AG10803 (cell line): ENCODE measurements around the gene PRR12.

Source experiments
- DNase-seq: peaks from one replicate; pipeline ENCODE4 v3.0.0; 2010; ENCODE audit warnings: low read depth
- H3K4me3 ChIP-seq: 2 replicates; pipeline ENCODE4 v1.5.1; 2011; ENCODE audit warnings: mild to moderate bottlenecking, low read length, control low read depth
- CTCF ChIP-seq: conservative IDR thresholded peaks from 2 replicates; pipeline ENCODE4 v1.5.1; 2011; ENCODE audit warnings: mild to moderate bottlenecking, low read length, control low read depth, inconsistent platforms

PRR12 gene

DNA sequence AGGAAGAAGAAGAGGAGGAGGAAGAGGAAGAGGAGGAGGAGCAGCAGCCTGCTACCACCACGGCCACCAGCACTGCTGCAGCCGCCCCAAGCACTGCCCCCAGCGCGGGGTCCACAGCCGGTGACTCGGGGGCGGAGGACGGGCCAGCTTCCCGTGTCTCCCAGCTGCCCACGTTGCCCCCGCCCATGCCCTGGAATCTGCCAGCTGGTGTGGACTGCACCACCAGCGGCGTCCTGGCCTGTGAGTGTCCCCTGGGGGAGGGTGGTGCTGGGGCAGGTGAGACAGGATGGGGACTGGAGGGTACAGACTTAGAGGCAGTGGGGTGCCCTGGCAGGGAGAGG, 62.5 kb downstream of the PRR12 start:
- no peak for DNase-seq
- TF ChIP-seq CTCF: no peak
- no peak overlapping the region for H3K4me3 ChIP-seq

GRCh38 chr19:49654581-49654980, 63.6 kb downstream of the PRR12 start:
- DNase-seq: no peak
- no peak overlapping the region for H3K4me3 ChIP-seq
- no peak for TF ChIP-seq CTCF

DNA sequence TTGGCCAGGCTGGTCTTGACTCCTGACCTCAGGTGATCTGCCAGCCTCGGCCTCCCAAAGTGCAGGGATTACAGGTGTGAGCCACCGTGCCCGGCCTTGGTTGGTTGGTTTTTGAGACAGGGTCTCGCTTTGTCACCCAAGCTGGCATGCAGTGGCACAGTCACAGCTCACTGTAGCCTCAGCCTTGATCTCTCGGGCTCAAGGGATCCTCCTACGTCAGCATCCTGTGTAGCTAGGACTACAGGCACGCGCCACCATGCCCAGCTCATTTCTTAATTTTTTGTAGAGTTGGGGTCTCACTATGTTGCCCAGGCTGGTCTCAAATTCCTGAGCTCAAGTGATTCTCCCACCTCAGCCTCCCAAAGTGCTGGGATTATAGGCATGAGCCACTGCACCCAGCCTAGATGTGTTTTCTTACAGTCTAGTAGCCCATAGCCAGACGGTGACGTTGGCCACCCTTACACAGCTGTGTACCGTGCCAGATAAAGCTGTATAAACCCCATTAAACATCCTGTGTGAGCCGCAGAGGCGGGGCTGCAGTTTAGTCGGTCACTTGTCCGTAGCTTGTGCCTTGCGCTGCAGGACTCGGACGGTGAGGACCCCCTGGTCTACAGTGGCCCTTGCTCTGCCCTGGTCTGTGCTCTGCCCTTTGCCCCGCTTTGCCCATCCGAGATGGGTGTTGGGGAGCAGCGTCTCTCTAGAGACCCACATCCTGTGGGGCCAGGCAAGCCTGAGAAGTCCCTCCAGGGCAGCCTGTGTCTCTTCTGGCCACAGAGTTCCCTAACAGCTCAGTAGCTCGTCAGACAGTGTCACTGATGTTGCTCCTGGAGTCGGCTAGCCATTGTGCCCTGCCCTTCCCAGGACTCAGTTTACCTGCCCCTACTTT, 64.8 kb downstream of the PRR12 start:
- no peak for TF ChIP-seq CTCF
- no peak overlapping the region for H3K4me3 ChIP-seq
- no peak for DNase-seq

GRCh38 chr19:49656456-49657109, 65.6 kb downstream of the PRR12 start:
- no peak overlapping the region for H3K4me3 ChIP-seq
- no peak for DNase-seq
- TF ChIP-seq CTCF: no peak

GRCh38 chr19:49657493-49658138, 66.6 kb downstream of the PRR12 start:
- DNase-seq: no peak
- no peak for TF ChIP-seq CTCF
- H3K4me3 ChIP-seq: no peak overlapping the region

DNA sequence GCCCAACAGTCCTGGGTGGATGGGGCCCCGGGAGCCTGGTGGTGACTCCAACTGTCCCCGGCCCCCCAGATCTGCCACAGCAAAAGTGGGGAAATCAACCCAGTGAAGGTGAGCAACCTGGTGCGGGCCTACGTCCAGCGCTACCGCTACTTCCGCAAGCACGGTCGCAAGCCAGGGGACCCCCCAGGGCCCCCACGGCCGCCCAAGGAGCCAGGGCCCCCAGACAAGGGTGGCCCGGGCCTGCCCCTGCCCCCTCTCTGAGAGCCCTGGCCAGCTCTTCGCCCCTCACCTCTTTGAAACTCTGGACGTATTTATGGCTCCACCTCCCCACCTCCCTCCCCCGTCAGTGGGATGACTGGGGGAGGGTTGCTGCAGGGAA, 67.1 kb downstream of the PRR12 start:
- DNase-seq: no peak
- H3K4me3 ChIP-seq: no peak overlapping the region
- no peak for TF ChIP-seq CTCF
